Body of pancreas (tissue), 4 donors: ENCODE data around the gene EWSR1.

Experiments
- POLR2A ChIP-seq, 3 donors: fragments of 450-650 bp; IDR thresholded peaks; one replicate each; pipeline ENCODE4 v1.6.1; 2016; ENCODE audit warnings: antibody characterized with exemption in 3 of 3, mild to moderate bottlenecking in 2 of 3
- TF ChIP-seq, protein P1 (sequence below), 7 experiments: fragments of 450-650 bp in 4 of 7; fragments of 200-600 bp in 3 of 7; sonication (generic) in 3 of 7; IDR thresholded peaks; one replicate each; pipeline ENCODE4 v1.5.1; 2016 to 2019; ENCODE audit warnings: antibody characterized with exemption in 7 of 7

DNA sequence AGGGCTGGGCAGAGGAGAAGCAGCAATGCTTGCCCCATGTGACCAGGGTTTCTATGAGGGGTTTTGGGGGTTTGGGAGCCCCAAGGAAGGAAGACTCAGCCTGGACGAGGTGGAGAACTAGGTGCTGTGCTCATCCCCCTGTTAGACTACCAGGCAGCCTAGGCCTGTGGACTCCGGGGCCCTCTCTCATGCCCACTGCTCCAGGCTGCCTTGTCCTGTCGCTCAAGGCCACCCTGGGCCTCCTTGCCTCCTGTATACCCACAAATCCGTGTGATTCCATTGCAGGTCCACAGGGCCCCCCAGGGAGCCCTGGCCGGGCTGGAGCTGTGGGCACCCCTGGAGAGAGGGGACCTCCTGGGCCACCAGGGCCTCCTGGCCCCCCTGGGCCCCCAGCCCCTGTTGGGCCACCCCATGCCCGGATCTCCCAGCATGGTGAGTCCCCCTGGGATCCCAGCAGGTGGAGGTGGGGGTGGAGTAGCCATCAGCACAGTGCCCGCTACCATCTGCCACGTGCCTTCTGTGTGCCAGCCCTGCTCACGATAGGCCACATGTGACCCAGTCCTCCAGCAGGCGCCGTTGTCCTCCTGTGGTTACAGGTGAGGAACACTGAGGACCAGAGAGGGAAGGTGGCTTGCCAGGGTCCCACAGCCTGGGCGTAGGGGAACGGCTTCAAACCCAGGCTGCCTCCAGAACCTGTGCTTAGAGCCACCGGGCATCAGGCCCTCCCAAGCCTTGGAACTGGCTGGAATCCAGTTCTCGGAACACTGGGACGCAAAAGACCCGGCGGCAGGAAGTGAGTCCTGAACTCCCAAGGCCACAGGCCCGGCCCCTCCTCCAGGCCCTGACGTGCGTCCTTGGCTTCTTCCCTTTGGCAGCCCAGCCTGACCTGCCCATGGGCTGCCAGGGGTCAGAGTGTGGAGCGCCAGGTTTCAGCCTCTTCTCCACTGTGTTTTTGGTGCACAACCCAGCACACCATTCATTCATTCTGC lies 35.8 kb upstream of the EWSR1 start:
- TF ChIP-seq, protein P1, sequence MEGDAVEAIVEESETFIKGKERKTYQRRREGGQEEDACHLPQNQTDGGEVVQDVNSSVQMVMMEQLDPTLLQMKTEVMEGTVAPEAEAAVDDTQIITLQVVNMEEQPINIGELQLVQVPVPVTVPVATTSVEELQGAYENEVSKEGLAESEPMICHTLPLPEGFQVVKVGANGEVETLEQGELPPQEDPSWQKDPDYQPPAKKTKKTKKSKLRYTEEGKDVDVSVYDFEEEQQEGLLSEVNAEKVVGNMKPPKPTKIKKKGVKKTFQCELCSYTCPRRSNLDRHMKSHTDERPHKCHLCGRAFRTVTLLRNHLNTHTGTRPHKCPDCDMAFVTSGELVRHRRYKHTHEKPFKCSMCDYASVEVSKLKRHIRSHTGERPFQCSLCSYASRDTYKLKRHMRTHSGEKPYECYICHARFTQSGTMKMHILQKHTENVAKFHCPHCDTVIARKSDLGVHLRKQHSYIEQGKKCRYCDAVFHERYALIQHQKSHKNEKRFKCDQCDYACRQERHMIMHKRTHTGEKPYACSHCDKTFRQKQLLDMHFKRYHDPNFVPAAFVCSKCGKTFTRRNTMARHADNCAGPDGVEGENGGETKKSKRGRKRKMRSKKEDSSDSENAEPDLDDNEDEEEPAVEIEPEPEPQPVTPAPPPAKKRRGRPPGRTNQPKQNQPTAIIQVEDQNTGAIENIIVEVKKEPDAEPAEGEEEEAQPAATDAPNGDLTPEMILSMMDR (IDR thresholded peaks at IDR 0.05): peak in 2 of 7 experiments; percentile 15 to 17
- TF ChIP-seq POLR2A (IDR thresholded peaks at IDR 0.05): peak in 2 of 3 donors; percentile 35 to 47
